ENCODE data around the gene GNE. TPM values are rescaled to one million over a fixed set of nuclear protein-coding genes. Genes with fewer than 3 reads are reported as not detected.
"Not testable (repeated sequence)": the region's sequence is repeated elsewhere in the genome, so short reads cannot be mapped to it uniquely, and the experiment has no call there.

The GNE gene
- total and polyA plus RNA-seq, 10 of the 15 experiments (the other 5 are each of a cell fraction or from before 2014, with no cell fraction given): 4.1 to 13.6 (median 10.7) TPM

DNA sequence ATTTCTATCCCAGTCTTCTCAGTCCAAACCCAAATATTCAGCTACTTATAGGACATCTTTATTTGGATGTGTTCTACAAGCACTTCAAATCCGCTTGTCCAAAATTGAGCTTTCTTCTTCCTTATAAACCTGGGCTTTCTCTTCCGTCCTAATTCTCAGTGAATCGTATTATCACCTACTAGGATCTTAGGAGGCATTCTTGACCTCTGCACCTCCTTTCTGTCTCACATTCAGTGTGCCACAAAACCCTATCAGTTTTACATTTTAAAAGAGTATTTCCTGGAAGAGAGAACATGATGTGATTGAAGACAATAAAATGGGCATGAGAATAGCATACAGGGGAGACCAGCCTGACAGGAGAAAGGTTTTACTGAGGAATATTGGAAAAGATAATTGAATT lies 16.8 kb upstream of the GNE start:
- CTCF ChIA-PET: no interaction called here
- no peak for ATAC-seq

GRCh38 chr9:36273354-36273753 lies 15.1 kb upstream of the GNE start:
- H3K27me3 ChIP-seq (replicated peaks in 1 of 2; ENCODE audit: control insufficient read depth in 2 of 2, insufficient read depth in 2 of 2, low read length in 1 of 2); H3K4me2 ChIP-seq (ENCODE audit: control insufficient read depth, insufficient read depth); in situ Hi-C loops (cut with MboI); H3K9ac ChIP-seq (ENCODE audit: control insufficient read depth, insufficient read depth, low read length); H2AFZ ChIP-seq (ENCODE audit: control insufficient read depth, low read depth, low read length); DNase-seq (ENCODE audit: low read depth, low spot score); H3K79me2 ChIP-seq (ENCODE audit: control insufficient read depth, insufficient read depth, low read length); intact Hi-C loops (cut with micrococcal nuclease; ENCODE audit: unreplicated experiment); H3K27ac ChIP-seq (ENCODE audit: control insufficient read depth, insufficient read depth); H3K4me1 ChIP-seq (ENCODE audit: control insufficient read depth, insufficient read depth, low read length); BruUV-seq (replicated peaks); ATAC-seq; H3K36me3 ChIP-seq (ENCODE audit: control insufficient read depth in 2 of 2, insufficient read depth in 2 of 2, low read length in 1 of 2); H3K9me3 ChIP-seq (replicated peaks; ENCODE audit: control insufficient read depth, insufficient read depth, low read length); SMC1A ChIA-PET (ENCODE audit: uncharacterized antibody, unreplicated experiment); FAIRE-seq; H3K4me3 ChIP-seq; H4K20me1 ChIP-seq (ENCODE audit: control insufficient read depth, insufficient read depth): not testable (repeated sequence)
- ChIA-PET CTCF (interaction anchor here (0.8 kb wide), 1 partner anchor 83 kb away, joined by 3 read pairs; the partner anchor contains the start of gene CLTA), POLR2A (interaction anchor here (0.7 kb wide), 1 partner anchor 51 kb away, joined by 3 read pairs; no protein-coding TSS in a partner anchor), RAD21 (ENCODE audit: unreplicated experiment) (interaction anchor here (0.6 kb wide), 1 partner anchor 73 kb away, joined by 3 read pairs; no protein-coding TSS in a partner anchor)
- 84% methylated on average over 7 of the region's 7 CpGs for WGBS (ENCODE audit: insufficient coverage, insufficient replicate concordance, low lambda C conversion rate, missing lambda C conversion rate)

More for the DNA sequence above, 16.8 kb upstream of the GNE start:
- H3K4me1 ChIP-seq (ENCODE audit: control insufficient read depth, insufficient read depth, low read length): no peaks in the 10 kb centered on the region
- intact Hi-C loops (cut with micrococcal nuclease; ENCODE audit: unreplicated experiment) (no loop called here), in situ Hi-C loops (cut with MboI) (no loop called here)
- POLR2A ChIA-PET: interaction anchor here (0.6 kb wide), 2 partner anchors 43 to 206 kb away, joined by 5 read pairs; no protein-coding TSS in a partner anchor
- RAD21 ChIA-PET (ENCODE audit: unreplicated experiment): no interaction called here
- SMC1A ChIA-PET (ENCODE audit: uncharacterized antibody, unreplicated experiment): no interaction called here
- 81% methylated on average over 3 of the region's 3 CpGs for WGBS (ENCODE audit: insufficient coverage, insufficient replicate concordance, low lambda C conversion rate, missing lambda C conversion rate)
- no peak for TF ChIP-seq MAX (IDR thresholded peaks at IDR 0.05; ENCODE audit: low read depth, low read length)
- TF ChIP-seq SREBF1 (IDR thresholded peaks at IDR 0.05; ENCODE audit: low read length): no peak
- TF ChIP-seq ZNF24 (IDR thresholded peaks at IDR 0.05): no peak
- no peak for TF ChIP-seq MLLT1 (IDR thresholded peaks at IDR 0.05)
- TF ChIP-seq ETV6 (conservative IDR thresholded peaks at IDR 0.05 in 1 of 2, IDR thresholded peaks at IDR 0.05 in 1 of 2; ENCODE audit: borderline replicate concordance in 1 of 2, low read depth in 1 of 2): no peak
- TF ChIP-seq CHD1 (IDR thresholded peaks at IDR 0.05; ENCODE audit: low read depth, low read length): no peak
- no peak for TF ChIP-seq HCFC1 (IDR thresholded peaks at IDR 0.05; ENCODE audit: low read length)
- TF ChIP-seq PAX5 (IDR thresholded peaks at IDR 0.05; ENCODE audit: borderline replicate concordance, low read depth, low read length): no peak
- TF ChIP-seq HDGF (IDR thresholded peaks at IDR 0.05): no peak
- no peak for TF ChIP-seq TBL1XR1 (IDR thresholded peaks at IDR 0.05; ENCODE audit: low read depth, low read length)
- no peak for TF ChIP-seq ESRRA (IDR thresholded peaks at IDR 0.05; ENCODE audit: low read length)
- TF ChIP-seq BCL3 (IDR thresholded peaks at IDR 0.05; ENCODE audit: borderline replicate concordance, insufficient read depth, low read depth, low read length, poor library complexity, severe bottlenecking): no peak
- TF ChIP-seq YBX1 (IDR thresholded peaks at IDR 0.05): no peak
- H3K9ac ChIP-seq (ENCODE audit: control insufficient read depth, insufficient read depth, low read length): no peak overlapping the region
- H3K79me2 ChIP-seq (ENCODE audit: control insufficient read depth, insufficient read depth, low read length): no peaks in the 10 kb centered on the region
- H3K4me3 ChIP-seq: no peak overlapping the region
- FAIRE-seq (no peak), DNase-seq (ENCODE audit: low read depth, low spot score) (no peak)
- no peak overlapping the region for H3K4me2 ChIP-seq (ENCODE audit: control insufficient read depth, insufficient read depth)
- no TSS peak for BruUV-seq (replicated peaks)
- no peak overlapping the region for H3K27ac ChIP-seq (ENCODE audit: control insufficient read depth, insufficient read depth)
- no peaks in the 10 kb centered on the region for H3K36me3 ChIP-seq (ENCODE audit: control insufficient read depth in 2 of 2, insufficient read depth in 2 of 2, low read length in 1 of 2)
- no peaks in the 10 kb centered on the region for H3K9me3 ChIP-seq (replicated peaks; ENCODE audit: control insufficient read depth, insufficient read depth, low read length)
- H2AFZ ChIP-seq (ENCODE audit: control insufficient read depth, low read depth, low read length): no peak overlapping the region
- H4K20me1 ChIP-seq (ENCODE audit: control insufficient read depth, insufficient read depth): no peaks in the 10 kb centered on the region
- H3K27me3 ChIP-seq (replicated peaks in 1 of 2; ENCODE audit: control insufficient read depth in 2 of 2, insufficient read depth in 2 of 2, low read length in 1 of 2): no peaks in the 10 kb centered on the region

All from GM12878 (cell line).